ENCODE data around the gene MFAP1.

The MFAP1 gene

DNA sequence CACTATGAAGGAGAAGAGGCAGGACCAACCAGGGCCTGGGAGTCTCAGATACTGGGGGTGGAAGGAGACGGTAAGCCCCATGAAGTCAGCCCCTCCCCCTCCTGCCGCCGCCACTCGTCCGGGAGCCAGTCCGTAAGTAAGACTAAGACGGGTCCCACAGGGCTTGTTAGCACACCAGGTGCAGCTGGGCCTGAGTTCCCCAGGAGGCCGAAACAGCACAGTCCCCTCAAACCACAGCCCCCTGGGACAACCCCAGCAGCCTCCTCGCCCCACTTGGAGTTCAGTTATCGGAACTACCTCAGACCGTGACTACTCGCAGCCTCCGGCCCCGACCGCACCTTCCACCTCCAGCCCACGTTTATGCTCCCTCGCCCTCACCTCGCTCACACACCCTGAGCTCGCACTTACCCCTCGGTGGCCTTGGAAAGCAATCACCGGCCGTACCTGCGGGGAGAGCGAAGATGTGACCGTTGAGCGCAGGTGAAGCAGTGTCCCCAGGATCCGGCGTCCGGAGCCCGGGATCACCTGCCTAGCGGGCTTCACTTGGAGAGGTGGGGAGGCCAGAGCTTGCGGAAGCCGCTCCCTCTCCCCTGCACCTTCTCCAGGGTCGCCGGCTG is 48.3 kb downstream of the MFAP1 start:
- no peak for DNase-seq (ENCODE audit: low read depth in 3 of 3)

DNA sequence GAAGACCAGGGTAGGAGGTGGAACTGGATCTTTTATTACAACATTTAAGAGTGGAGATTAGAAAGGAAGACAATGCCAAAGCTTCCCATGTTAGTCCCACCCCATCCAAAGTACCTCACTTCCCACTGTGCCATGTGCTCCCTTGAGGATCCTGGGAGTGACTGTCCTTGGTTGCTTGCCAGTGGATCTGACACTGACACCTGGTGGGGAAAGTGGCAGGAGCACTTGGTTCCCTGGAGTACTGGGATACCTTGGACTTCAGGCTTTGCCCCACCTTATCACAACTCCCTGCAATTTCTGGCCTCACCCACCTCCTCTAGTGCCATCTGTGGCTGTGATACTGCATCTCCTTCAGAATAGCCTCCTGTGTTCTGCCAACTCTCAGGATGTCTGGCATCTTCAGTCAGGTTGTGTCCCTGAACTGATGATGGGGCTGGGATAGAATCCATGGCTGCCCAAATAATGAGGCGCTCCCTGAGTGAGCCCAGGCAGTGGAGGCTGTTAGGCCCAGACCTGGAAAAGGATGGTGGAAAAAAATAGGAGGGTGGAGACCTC is 49.0 kb downstream of the MFAP1 start:
- DNase-seq (ENCODE audit: low read depth in 3 of 3), result no peak

DNA sequence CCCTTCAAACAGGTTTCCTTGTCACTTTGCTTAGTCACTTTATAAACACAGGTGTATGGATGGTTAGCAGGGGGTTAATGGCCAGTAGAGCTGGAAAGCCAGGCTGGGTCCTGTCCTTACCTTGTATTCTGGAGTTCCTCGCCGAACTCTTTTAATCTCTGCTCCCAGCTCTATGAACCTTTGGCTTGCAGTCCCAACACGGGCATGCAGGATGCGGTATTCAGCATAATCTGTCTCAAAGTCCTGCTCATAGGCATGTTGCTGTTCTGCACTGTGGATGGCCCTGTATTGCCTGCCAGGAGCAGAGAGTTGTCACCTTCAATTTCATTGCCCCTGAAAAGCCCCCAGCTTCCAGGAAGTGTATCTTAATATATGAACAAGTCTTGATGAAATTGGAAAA is 50.4 kb downstream of the MFAP1 start:
- DNase-seq (ENCODE audit: low read depth in 3 of 3), result no peak

DNA sequence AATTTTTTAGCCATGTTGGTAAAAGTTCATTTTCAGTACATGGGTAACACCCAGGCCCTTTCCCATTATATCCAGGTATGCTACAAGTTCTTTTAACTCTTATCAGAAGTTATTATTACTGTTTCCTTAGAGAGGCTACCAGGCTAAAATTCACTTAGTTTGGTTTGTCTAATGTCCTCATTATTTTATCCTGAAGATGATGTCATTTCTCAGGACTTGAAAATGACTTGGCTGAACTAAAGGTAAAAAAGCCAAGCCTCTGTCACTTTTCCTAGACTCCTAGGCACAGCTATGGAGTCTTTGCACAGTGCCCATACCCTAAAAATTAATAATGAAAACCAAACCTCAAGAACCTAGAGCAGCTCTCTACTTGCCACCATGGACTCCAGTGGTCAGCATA is 51.9 kb downstream of the MFAP1 start:
- DNase-seq (ENCODE audit: low read depth in 3 of 3), result no peak

DNA sequence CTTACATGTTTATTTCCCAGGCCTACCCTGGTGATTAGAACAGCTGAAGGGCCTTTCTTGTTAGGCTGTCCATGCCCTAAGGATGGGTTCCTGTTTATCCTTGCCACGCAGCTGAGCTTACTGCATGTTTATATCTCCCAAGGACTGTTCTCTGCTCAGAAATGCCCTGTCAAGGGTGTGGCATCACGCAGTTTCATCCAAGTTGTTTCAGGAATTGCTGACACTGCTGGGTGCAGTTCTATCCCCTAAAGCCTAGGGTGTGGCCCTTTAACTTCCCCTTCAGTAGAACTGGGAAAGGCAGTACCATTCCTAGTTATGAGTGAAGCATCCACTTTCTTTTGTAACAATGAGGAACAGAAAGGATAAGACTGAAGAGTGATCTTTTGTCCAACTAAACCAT is 52.7 kb downstream of the MFAP1 start:
- DNase-seq (ENCODE audit: low read depth in 3 of 3), result no peak

DNA sequence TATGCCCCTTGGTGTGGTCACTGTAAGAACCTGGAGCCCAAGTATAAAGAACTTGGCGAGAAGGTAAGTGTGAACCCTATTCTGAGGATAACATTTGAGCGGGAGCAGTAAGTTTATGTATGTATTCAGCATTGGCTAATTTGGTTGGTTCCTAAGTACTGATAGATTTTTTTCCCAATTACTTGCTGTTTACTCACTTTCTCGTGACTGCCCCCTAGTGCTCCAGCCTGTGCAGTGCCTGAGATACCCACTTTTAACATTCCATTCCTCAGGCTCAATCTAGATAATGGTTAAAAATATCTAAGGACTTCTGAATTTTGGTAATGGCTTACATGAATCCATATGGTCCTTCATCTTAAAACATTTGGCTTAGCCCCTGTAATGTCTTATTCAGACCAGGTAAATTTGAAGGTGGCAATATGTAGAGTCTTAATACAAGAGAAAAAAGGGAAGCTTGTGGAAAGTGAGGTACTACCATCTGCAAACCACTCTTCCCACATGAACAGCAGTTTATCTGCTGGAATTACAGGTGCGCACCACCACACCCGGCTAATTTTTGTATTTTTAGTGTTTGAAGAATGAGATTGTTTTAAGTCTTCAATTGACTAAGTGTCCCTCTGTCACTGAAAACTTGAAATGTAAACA is 54.8 kb downstream of the MFAP1 start:
- DNase-seq (ENCODE audit: low read depth in 3 of 3), result peak in 1 of 3 donors; percentile 50

DNA sequence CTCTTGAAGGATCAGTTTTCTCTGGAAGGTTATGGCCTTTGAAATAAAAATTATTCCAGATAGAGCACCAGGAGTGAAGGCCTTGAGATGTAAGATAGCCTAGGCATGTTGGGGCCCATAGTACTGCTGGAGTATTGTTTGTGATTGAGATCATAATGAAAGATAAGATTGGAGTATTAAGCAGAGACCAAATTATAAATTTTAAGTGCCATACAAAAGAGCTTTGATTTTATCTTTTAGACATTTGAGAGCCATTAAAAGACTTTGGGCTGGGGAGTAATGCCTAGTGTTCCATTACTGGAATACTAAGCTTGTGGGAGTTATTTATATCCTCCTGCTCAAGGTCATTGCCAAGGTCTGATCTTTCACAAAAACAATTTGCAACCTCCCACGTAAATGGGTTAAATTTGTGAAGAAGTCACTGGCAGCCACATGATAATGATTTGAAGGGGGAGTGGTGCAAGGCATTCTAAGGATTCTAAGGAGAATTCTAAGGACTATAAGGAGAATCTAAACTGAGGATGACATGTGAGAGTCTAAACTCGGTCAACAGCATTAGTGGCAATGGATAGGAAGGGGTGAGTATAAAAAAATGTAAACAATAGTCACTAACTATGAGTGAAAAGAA is 60.6 kb downstream of the MFAP1 start:
- no peak for DNase-seq (ENCODE audit: low read depth in 3 of 3)

DNA sequence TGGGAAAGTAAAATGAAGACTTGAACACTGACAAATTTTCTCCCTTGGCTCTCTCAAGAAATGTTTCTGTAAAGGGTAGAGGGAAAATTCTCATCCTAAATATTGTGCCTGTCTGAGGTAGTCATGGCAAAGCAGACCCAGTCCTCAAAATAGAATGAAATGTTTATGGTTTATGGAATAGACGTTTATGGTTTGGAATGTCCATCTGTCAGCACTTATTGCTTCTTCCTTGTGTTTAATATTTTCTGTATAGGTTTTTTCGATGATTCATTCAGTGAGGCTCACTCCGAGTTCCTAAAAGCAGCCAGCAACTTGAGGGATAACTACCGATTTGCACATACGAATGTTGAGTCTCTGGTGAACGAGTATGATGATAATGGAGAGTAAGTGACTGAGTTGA is 61.7 kb downstream of the MFAP1 start:
- no peak for DNase-seq (ENCODE audit: low read depth in 3 of 3)

Data from stimulated activated CD4-positive, alpha-beta T cell treated with anti-CD3 and anti-CD28 coated beads, TNF-alpha, amount 100 ng/mL, for 48 hours (primary cell).